HUES48 (cell line): Measurements from ENCODE around the gene NPHP4.

ENCODE experiments used
- H3K27ac ChIP-seq: one replicate; pipeline ENCODE4 v1.7.0; 2013; ENCODE audit warnings: low read depth, low read length, inconsistent platforms
- H3K27me3 ChIP-seq: 2 replicates; pipeline ENCODE4 v1.6.1; 2013; ENCODE audit warnings: mild to moderate bottlenecking, low read length; ENCODE audit not compliant: control insufficient read depth, insufficient read depth
- H3K36me3 ChIP-seq: 2 replicates; pipeline ENCODE4 v1.6.1; 2013; ENCODE audit warnings: low read length; ENCODE audit not compliant: control insufficient read depth, insufficient read depth
- H3K4me1 ChIP-seq: 2 replicates; pipeline ENCODE4 v1.6.1; 2013; ENCODE audit warnings: mild to moderate bottlenecking, low read length; ENCODE audit not compliant: control insufficient read depth, insufficient read depth
- H3K4me3 ChIP-seq: 2 replicates; pipeline ENCODE4 v1.5.1; 2013; ENCODE audit warnings: mild to moderate bottlenecking, low read depth, low read length
- H3K9ac ChIP-seq: 2 replicates; pipeline ENCODE4 v1.6.1; 2013; ENCODE audit warnings: mild to moderate bottlenecking, low read depth, low read length, moderate library complexity
- H3K9me3 ChIP-seq: 2 replicates; pipeline ENCODE4 v1.6.1; 2013; ENCODE audit warnings: low read length; ENCODE audit not compliant: control insufficient read depth, insufficient read depth

Gene NPHP4

DNA sequence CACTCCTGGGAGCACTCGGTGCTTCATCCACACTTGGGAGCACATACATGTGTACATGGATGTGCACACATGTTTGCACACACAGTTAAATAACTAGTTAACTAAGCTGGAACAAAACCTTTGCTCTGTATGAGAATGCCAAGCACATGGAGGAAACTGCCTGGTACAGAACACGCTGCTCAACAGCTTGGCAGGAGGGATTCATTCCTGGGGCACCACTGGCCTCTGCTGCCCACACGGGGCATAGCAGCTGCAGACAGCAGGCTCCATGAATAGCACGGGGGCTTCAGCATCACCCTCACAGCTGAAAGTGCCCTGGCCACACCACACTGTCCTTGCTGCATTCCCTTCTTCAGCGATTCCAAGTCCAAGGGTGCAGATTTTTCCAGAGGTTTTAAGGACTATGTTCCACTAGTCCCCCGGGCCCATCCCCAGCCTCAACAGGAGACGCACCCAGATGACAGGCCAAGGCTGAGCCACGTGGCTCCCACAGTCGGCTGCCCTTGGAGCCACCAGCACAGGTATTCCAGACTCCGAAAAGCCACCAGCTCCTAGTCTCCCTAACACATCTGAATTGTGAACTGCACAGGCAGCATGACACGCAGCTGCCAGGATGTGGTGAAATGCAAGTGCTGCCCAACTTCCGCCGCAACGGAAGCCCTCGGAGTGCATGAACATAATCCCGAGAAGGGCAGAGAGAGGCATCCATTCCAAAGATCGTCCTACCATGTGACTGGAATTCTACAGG lies 16.9 kb downstream of the NPHP4 start:
- Histone ChIP-seq H3K36me3 (peaks cover 12% of the 10 kb centered on the region), H3K4me1 (peaks cover 10% of the 10 kb centered on the region), H3K9me3 (no peaks in the 10 kb centered on the region), H3K9ac (no peak overlapping the region), H3K27ac (no peak overlapping the region), H3K4me3 (no peak overlapping the region), H3K27me3 (no peaks in the 10 kb centered on the region)

DNA sequence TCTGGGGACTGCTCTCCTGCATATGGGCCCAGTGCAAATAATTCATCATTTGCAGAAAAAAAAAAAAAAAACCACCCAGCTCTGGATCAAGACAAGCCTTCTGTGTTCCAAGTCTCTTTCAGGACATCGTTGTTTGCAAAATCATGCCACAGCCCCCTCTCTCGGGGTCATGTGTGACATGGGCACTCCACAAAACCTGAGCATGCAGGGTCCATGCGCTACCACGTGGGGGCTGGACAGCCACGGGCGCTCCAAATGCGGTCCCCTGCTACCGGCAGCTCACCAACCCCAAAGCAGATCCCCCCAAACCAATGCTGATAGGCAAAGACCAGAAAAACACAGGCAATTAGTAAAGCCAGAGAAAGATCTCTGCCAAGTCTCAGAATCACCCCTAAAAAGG lies 17.6 kb downstream of the NPHP4 start:
- Histone ChIP-seq H3K9ac (no peak overlapping the region), H3K27ac (no peak overlapping the region), H3K4me1 (peaks cover 7% of the 10 kb centered on the region), H3K9me3 (no peaks in the 10 kb centered on the region), H3K27me3 (no peaks in the 10 kb centered on the region), H3K4me3 (no peak overlapping the region), H3K36me3 (peaks cover 12% of the 10 kb centered on the region)

DNA sequence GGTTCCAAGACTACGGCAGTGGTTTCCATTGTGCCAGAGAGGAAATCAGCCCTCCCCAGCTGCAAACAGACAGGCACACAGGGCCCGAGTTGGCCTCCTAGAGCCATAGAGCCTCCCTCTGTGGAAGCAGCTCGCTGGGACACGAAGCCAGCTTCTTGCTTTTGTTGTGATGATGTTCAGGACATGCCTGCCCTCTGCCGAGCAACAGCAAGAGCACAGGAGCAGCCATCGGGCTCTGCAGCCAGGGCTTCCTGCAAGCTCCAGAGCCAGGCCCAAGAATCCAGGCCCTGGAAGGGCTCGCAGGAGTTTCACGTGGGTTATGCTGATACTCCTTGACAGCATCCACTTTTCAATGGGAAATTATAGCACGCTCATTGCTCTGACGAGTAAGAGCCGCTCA lies 18.5 kb downstream of the NPHP4 start:
- Histone ChIP-seq H3K9me3 (no peaks in the 10 kb centered on the region), H3K27me3 (no peaks in the 10 kb centered on the region), H3K9ac (no peak overlapping the region), H3K4me3 (no peak overlapping the region), H3K4me1 (peaks cover 7% of the 10 kb centered on the region), H3K36me3 (peaks cover 12% of the 10 kb centered on the region), H3K27ac (no peak overlapping the region)

DNA sequence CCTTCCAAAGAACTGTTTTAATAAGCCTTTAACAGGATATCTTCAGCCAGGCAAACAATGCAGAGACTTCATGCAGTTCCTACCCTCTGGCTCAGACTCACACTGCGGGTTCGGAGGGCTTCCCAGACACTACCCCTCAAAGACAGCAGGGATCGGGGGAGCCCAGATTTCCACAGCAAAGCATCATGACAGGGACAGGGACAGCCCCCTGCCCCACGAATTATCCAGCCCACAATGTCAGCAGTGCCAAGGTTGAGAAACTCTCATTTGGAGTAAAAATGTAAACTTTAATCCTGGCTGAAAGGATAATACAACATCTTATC lies 20.1 kb downstream of the NPHP4 start:
- Histone ChIP-seq H3K9ac (no peak overlapping the region), H3K4me3 (no peak overlapping the region), H3K4me1 (peaks cover 7% of the 10 kb centered on the region), H3K36me3 (peaks cover 7% of the 10 kb centered on the region), H3K27ac (no peak overlapping the region), H3K27me3 (no peaks in the 10 kb centered on the region), H3K9me3 (no peaks in the 10 kb centered on the region)

DNA sequence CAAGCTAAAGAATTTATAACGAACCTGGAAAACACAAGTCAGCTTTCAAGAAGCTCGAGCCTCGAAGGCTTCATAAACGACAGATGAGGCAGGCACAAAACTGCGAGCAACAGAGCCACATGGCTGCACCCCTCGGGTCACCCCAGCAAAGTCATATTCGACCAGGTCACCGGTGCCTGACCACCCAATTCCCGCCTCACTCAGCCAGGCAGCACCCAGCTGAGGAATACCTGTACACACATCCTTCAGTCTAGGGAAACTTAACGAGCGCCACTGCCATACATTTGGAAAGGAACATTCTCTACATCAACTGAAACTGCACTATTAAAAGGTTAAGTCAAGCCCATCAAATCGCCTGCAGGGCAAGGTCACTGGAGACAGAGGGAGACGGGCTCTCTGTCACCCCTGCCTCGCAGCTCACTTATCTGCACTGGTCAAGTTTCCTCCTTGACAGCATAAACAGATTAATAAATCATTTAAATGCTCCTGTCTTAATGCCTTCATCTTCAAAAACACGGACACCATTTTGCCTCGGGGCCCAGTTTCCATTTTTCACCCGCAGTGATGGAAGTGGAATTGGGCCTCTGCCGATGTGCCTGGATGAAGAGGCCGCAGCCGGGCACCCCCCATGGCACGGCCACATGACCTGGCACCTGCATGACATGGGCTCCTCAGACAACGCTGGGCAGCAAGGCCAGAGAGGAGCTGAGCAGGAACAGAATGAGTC lies 20.6 kb downstream of the NPHP4 start:
- Histone ChIP-seq H3K27me3 (no peaks in the 10 kb centered on the region), H3K9me3 (no peaks in the 10 kb centered on the region), H3K4me3 (no peak overlapping the region), H3K9ac (no peak overlapping the region; the same call in 1 of the 2 replicates), H3K36me3 (peaks cover 2% of the 10 kb centered on the region; the same call in 1 of the 2 replicates), H3K4me1 (peaks cover 7% of the 10 kb centered on the region), H3K27ac (no peak overlapping the region)

DNA sequence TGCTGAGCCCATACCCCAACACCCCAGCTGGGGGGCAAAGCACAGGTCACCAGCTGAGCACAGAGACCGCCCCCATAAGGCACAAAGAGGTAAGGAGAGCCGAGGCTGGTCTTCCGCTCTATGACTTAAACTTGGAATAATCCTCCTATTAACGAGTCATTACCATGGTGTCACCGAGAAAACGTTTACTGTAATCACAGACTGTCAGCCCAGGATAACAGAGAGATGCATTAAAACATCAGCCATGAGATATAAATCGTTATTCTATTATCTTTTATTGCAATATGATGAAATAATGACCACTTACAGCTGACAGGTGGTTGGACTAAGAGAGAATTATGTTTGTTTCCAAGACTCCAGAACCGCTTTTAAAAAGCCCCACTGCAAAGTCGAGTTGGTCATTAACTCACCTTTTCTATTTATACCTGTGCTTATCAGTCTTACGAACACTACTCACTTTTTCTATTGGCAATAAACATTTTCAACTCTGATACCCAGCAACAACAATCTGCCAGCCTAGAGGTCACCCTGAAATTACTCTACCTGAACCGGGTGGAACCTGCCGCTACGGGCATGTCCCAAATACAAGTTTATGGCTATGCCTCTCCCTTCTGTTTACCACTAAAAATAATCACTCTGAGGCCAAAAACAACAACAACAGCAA lies 21.5 kb downstream of the NPHP4 start:
- Histone ChIP-seq H3K9ac (no peak overlapping the region), H3K27ac (no peak overlapping the region), H3K36me3 (no peaks in the 10 kb centered on the region), H3K4me3 (no peak overlapping the region), H3K9me3 (no peaks in the 10 kb centered on the region), H3K4me1 (peaks cover 7% of the 10 kb centered on the region), H3K27me3 (no peaks in the 10 kb centered on the region)

DNA sequence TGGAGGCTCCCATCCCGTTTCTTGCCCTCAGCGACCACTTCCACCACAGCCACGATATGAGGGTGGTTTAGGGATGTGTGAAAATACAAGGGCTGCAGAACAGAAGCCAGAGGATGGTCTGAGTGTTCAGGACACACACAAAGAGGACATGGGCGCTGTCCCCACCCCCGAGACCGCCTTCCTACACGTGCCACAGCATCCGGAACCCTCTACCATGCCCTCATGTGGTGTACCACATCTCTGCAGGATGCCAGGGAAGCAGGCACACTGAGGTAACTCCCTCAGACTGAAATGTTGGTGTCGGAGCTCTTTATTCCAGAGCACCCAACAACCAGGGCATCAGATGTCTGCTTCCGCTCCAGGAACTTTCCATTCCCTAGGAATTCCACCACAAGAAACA lies 23.1 kb downstream of the NPHP4 start:
- Histone ChIP-seq H3K27ac (no peak overlapping the region), H3K9ac (no peak overlapping the region), H3K9me3 (no peaks in the 10 kb centered on the region), H3K4me3 (no peak overlapping the region), H3K27me3 (no peaks in the 10 kb centered on the region), H3K36me3 (no peaks in the 10 kb centered on the region), H3K4me1 (peaks cover 7% of the 10 kb centered on the region)

DNA sequence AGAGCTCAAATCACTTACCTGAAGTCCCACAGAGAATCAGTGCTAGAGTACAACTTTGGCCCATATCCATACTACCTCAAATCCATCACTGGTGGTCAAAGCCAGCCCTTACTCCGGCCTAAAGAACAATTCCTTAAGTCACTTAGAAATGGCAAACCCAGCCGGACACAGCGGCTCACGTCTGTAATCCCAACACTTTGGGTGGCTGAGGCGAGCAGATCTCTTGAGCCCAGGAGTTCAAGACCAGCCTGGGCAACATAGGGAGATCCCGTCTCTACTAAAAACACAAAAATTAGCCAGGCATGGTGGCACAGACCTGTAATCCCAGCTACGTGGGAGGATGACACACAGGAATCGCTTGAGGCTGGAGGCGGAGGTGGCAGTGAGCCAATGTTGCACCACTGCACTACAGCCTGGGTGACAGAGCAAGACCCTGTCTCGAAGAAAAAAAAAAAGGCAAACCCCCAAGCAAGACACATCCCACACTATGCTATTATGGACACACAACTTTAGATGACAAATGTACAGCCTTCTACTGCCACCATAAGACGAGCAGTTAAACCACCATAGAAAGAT lies 24.0 kb downstream of the NPHP4 start:
- Histone ChIP-seq H3K27me3 (no peaks in the 10 kb centered on the region), H3K9ac (no peak overlapping the region), H3K4me3 (no peak overlapping the region), H3K36me3 (no peaks in the 10 kb centered on the region), H3K4me1 (peaks cover 7% of the 10 kb centered on the region), H3K27ac (no peak overlapping the region), H3K9me3 (no peaks in the 10 kb centered on the region)

DNA sequence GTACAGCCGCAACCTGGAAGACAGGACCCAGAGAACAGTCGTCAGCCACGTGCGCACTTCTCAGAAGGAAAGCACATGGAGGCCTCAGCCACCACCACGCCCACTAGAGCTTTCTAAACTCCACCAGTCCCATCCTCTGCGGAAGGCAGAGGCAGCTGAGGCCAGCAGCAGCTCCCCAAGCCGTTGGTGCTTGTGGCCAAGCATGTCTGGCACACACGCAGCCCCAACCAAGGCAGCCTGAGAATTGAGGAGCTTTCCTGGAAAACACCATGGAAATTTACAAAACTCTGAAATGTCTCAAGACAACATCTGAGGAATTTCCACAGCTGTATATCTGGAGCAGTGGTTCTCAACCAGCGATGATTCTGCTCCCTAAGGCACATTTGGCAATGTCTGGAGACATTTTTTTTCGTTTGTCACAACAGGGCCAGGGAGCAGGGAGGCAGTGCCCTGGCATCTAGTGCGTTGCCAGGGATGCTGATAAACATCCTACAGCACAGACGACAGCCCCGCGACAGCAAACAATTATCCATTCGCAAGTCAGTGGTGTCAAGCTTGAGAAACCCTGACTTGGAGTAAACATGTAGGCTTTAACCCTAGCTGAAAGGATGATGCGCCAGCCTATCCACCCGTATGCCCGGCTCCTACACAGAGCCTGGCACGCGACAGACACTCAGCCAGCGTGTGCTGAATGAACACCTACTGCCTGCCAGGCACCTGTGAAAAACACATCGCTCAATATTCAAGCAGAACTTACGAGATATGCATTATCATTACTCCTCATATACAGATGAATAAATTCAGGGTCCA lies 24.7 kb downstream of the NPHP4 start:
- Histone ChIP-seq H3K36me3 (0 out of 2 replicates have a peak, but pooled peaks cover 1% of the 10 kb centered on the region), H3K4me3 (no peak overlapping the region), H3K9me3 (no peaks in the 10 kb centered on the region), H3K9ac (no peak overlapping the region; the same call in 1 of the 2 replicates), H3K4me1 (peaks cover 7% of the 10 kb centered on the region), H3K27me3 (no peaks in the 10 kb centered on the region), H3K27ac (no peak overlapping the region)

DNA sequence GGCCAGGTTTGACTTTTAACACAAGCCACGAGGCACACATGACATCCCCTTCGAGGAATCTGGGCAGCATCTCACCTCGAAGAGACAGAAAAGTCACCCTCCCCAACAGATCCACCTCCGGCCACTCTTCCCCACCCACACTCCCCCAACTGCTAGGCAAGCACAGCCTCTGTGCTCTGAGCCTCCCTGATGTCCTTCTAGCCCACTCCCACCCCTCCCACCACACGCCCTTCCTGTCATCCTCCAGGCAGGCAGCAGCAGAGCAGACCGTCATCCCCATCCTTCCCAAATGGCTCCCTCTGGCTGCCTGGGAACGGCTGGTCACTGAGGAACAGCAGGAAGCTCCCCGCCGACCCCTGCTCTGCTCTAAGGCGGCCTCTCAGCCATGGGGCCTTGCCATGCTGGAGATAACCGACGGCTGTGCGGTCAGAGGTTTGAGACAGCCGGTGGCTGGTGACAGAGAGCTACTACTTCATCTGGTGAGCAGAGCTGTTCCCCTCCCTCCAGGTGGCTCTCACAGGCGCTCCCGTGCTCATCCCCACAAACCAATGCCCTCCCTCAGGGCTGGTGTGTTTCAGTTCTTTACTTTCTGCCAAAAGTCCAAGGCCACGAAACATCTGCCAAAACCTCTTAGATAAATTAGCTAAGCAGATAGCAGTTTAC lies 25.6 kb downstream of the NPHP4 start:
- H3K27ac ChIP-seq: no peak overlapping the region
- H3K4me3 ChIP-seq: no peak overlapping the region
- no peaks in the 10 kb centered on the region for H3K27me3 ChIP-seq
- H3K4me1 ChIP-seq: peaks cover 7% of the 10 kb centered on the region
- peaks cover 7% of the 10 kb centered on the region; the same call in 1 of the 2 replicates for H3K36me3 ChIP-seq
- H3K9ac ChIP-seq: no peak overlapping the region
- no peaks in the 10 kb centered on the region for H3K9me3 ChIP-seq
